ENCODE results near the gene P4HA2.

P4HA2 gene

DNA sequence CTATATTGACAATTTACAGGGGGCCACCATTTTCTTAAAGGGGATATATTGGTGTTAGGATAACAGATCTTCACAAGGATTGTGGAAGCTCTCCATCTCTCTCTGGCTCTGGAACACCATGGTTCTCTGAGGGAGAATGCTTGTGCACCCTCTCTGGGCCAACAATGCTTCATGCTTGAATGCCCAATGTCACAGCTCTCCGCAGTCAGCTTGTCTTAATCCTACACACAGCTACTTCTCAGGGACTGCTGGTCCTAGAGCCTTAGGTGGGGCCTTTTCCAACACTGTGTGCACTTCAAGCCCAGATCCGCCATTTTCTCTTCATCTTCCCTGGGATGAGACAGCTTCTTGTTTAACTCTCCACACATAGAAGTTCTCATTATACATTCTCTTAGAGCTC lies 22.9 kb upstream of the P4HA2 start:
- DNase-seq (ENCODE audit: low read depth in 2 of 2): no peak

GRCh38 chr5:132246806-132247205 lies 19.2 kb upstream of the P4HA2 start:
- no peak for DNase-seq (ENCODE audit: low read depth in 2 of 2)

- no peak for DNase-seq (ENCODE audit: low read depth in 2 of 2)
These were observed 17.9 kb upstream of the P4HA2 start for GRCh38 chr5:132245593-132245992.

- no peak for DNase-seq (ENCODE audit: low read depth in 2 of 2)
These were observed 15.8 kb upstream of the P4HA2 start for GRCh38 chr5:132243366-132243977.

GRCh38 chr5:132239776-132240175 lies 12.1 kb upstream of the P4HA2 start:
- no peak for DNase-seq (ENCODE audit: low read depth in 2 of 2)

- DNase-seq (ENCODE audit: low read depth in 2 of 2): no peak
These were observed 11.3 kb upstream of the P4HA2 start for GRCh38 chr5:132238901-132239500.

DNA sequence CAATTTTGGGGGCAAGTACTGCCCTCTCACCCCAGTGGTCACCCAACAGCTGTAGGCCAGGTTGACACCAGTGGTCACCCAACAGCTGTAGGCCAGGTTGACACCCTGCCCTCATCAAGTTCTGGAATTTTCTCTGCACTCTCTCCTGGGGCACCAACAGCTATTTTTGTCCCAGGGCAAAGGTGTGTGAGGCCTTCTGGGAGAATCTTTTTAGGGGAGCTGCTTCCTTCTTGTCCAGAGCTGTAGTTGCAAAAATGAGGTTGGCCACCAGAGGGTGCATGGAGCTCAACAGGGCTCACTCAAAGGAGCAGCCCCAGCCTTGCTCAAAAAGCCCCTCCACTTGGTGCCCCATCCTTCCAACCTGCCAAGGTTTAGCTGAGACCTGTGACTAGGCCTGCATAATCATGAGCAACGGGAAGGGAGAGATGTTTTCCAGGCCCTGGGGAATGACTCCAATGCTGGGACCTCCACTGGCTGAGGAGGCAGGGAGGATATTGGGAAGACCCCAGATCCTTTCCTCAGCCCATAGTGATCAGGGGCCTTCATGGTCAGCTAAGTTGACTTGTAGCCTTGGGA lies 10.6 kb upstream of the P4HA2 start:
- DNase-seq (ENCODE audit: low read depth in 2 of 2): peak; percentile 38 to 67

DNA sequence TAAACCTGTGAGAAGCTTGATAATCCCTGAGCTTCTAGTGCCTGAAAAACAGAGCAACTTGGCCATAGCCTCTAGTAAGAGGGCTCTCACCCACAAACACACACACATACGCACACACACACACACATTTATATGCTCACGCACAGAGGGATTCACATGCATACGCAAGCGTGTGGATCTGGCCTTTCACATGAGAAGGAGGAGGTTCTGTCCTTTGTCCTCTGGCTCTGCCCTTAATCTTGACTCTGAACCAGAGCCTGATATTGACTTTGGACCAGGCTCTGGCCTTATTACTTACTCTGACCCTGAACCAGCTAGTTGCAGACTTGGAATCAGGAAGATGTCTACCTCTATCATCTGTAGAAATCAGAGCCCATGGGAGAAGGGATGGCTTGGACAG lies 10.0 kb upstream of the P4HA2 start:
- DNase-seq (ENCODE audit: low read depth in 2 of 2): no peak

DNA sequence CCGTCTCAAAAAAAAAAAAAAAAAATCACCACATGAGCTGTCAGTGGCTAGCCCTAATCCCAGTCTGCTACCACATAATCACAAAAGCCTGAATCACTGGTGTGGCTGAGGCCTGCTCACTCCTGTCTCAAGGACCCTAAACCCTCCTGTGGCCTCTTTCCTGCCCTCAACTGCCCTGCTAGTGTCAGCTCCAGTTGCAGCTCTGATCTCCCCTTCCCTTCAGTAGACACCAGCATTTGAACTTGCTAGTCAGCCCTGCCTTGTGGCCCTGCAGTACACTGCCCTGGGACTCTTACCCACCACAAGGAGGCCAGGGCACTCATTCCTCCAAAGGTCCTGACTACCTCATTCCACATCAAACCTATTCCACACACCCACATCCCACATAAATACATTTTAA lies 9.5 kb upstream of the P4HA2 start:
- no peak for DNase-seq (ENCODE audit: low read depth in 2 of 2)

DNA sequence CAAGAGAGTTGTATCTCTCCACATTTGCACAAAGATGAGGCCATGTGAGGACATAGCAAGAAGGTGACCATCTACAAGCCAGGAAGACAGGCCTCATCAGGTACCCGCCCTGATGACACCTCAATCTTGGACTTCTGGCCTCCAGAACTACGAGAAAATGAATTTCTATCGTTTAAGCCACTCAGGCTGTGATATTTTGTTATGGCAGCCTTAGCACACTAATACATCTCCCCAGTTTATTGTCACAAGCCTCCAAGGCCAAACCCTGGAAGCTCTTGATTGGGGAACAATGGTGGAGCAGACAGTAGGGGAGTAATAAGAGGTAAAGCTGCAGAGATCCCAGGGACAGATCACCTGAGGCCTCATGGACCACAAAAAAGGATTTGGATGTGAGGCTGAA lies 7.7 kb upstream of the P4HA2 start:
- DNase-seq (ENCODE audit: low read depth in 2 of 2): no peak

GRCh38 chr5:132234684-132235062 lies 7.0 kb upstream of the P4HA2 start:
- DNase-seq (ENCODE audit: low read depth in 2 of 2): no peak

GRCh38 chr5:132233811-132234683 lies 6.4 kb upstream of the P4HA2 start:
- no peak for DNase-seq (ENCODE audit: low read depth in 2 of 2)

GRCh38 chr5:132233081-132233480 lies 5.4 kb upstream of the P4HA2 start:
- no peak for DNase-seq (ENCODE audit: low read depth in 2 of 2)

GRCh38 chr5:132232465-132232864 lies 4.8 kb upstream of the P4HA2 start:
- DNase-seq (ENCODE audit: low read depth in 2 of 2): no peak

- no peak for DNase-seq (ENCODE audit: low read depth in 2 of 2)
These were observed 3.2 kb upstream of the P4HA2 start for GRCh38 chr5:132230871-132231270.

- no peak for DNase-seq (ENCODE audit: low read depth in 2 of 2)
These were observed 1.6 kb upstream of the P4HA2 start for GRCh38 chr5:132229236-132229635.

GRCh38 chr5:132228241-132229035 lies 785 bp upstream of the P4HA2 start:
- no peak for DNase-seq (ENCODE audit: low read depth in 2 of 2)

- no peak for DNase-seq (ENCODE audit: low read depth in 2 of 2)
These were observed 493 bp downstream of the P4HA2 start for GRCh38 chr5:132227235-132227484.

DNA sequence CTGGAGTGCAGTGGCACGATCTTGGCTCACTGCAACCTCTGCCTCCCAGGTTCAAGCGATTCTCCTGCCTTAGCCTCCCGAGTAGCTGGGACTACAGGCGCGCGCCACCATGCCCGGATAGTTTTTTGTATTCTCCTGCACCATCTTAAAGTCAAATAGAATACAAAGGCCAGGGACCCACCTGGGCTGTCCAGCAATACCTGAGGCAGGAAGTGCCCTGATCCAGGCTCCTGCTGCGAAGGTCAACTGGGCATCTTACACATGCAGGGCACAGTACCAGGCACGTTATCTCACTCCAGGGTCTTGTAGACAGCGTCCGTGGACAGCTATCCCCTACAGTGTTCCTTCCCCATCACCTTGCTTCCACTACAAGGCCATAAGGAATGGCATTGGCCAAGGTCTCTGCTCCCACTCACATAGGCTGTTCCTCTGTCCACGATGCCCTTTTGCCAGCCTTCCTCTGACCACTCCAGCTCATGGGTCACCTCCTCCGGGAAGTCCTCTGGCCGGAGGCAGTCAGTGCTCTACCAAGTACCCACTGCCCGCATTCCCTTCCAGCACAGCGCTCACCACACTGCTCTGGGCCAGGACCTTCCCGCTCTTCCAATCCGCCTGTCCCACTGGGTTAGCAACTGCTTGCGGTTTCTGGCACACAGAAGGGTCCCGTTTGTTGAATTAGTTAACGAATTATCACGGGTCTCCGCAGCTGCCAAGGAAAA lies 978 bp downstream of the P4HA2 start:
- DNase-seq (ENCODE audit: low read depth in 2 of 2): no peak

- DNase-seq (ENCODE audit: low read depth in 2 of 2): peak in 1 of 2 donors; percentile 19
These were observed 2.3 kb downstream of the P4HA2 start for GRCh38 chr5:132225165-132226032.

- no peak for DNase-seq (ENCODE audit: low read depth in 2 of 2)
These were observed 2.9 kb downstream of the P4HA2 start for GRCh38 chr5:132224716-132225115.

Data from stimulated activated CD8-positive, alpha-beta memory T cell treated with anti-CD3 and anti-CD28 coated beads, Interleukin-15, amount 100 ng/mL, for 4 hours (primary cell).